ENCODE results near the gene GPRIN2.
"Not testable (repeated sequence)": the region's sequence is repeated elsewhere in the genome, so short reads cannot be mapped to it uniquely, and the experiment has no call there.

Gene GPRIN2

GRCh38 chr10:46536781-46537180, 19.7 kb downstream of the GPRIN2 start:
- Histone ChIP-seq H3K4me3 (ENCODE audit: low read depth in 1 of 5, low read length in 5 of 5) (no peak overlapping the region), H3K4me1 (ENCODE audit: control insufficient read depth in 5 of 5, insufficient read depth in 5 of 5, low read length in 5 of 5) (peaks cover 0 to 3% (median 0%) of the 10 kb centered on the region in 5 donors), H3K27me3 (ENCODE audit: control insufficient read depth in 5 of 5, insufficient read depth in 4 of 5, low read length in 5 of 5) (peaks cover 14 to 28% (median 20%) of the 10 kb centered on the region in 5 donors), H3K27ac (ENCODE audit: low read depth, low read length) (no peak overlapping the region), H3K36me3 (ENCODE audit: control insufficient read depth in 5 of 5, insufficient read depth in 5 of 5, low read length in 5 of 5) (no peaks in the 10 kb centered on the region), H3K9ac (ENCODE audit: low read length in 5 of 5) (no peak overlapping the region), H3K9me3 (ENCODE audit: control insufficient read depth in 5 of 5, low read length in 5 of 5) (no peaks in the 10 kb centered on the region)

- Histone ChIP-seq H3K9me3 (ENCODE audit: control insufficient read depth in 5 of 5, low read length in 5 of 5) (no peaks in the 10 kb centered on the region), H3K9ac (ENCODE audit: low read length in 5 of 5) (no peak overlapping the region), H3K36me3 (ENCODE audit: control insufficient read depth in 5 of 5, insufficient read depth in 5 of 5, low read length in 5 of 5) (no peaks in the 10 kb centered on the region), H3K4me1 (ENCODE audit: control insufficient read depth in 5 of 5, insufficient read depth in 5 of 5, low read length in 5 of 5) (peaks cover 0 to 3% (median 0%) of the 10 kb centered on the region in 5 donors), H3K27me3 (ENCODE audit: control insufficient read depth in 5 of 5, insufficient read depth in 4 of 5, low read length in 5 of 5) (peaks cover 14 to 28% (median 20%) of the 10 kb centered on the region in 5 donors), H3K27ac (ENCODE audit: low read depth, low read length) (no peak overlapping the region), H3K4me3 (ENCODE audit: low read depth in 1 of 5, low read length in 5 of 5) (no peak overlapping the region)
Measured at GRCh38 chr10:46536171-46536570, 20.3 kb downstream of the GPRIN2 start.

- no peak overlapping the region for H3K4me3 ChIP-seq (ENCODE audit: low read depth in 1 of 5, low read length in 5 of 5)
- H3K36me3 ChIP-seq (ENCODE audit: control insufficient read depth in 5 of 5, insufficient read depth in 5 of 5, low read length in 5 of 5): no peaks in the 10 kb centered on the region
- peaks cover 0 to 6% (median 0%) of the 10 kb centered on the region in 5 donors for H3K4me1 ChIP-seq (ENCODE audit: control insufficient read depth in 5 of 5, insufficient read depth in 5 of 5, low read length in 5 of 5)
- H3K9ac ChIP-seq (ENCODE audit: low read length in 5 of 5): no peak overlapping the region
- H3K27me3 ChIP-seq (ENCODE audit: control insufficient read depth in 5 of 5, insufficient read depth in 4 of 5, low read length in 5 of 5): peaks cover 9 to 19% (median 15%) of the 10 kb centered on the region in 5 donors
- H3K27ac ChIP-seq (ENCODE audit: low read depth, low read length): no peak overlapping the region
- no peaks in the 10 kb centered on the region for H3K9me3 ChIP-seq (ENCODE audit: control insufficient read depth in 5 of 5, low read length in 5 of 5)
Measured at GRCh38 chr10:46534828-46535524, 21.5 kb downstream of the GPRIN2 start.

DNA sequence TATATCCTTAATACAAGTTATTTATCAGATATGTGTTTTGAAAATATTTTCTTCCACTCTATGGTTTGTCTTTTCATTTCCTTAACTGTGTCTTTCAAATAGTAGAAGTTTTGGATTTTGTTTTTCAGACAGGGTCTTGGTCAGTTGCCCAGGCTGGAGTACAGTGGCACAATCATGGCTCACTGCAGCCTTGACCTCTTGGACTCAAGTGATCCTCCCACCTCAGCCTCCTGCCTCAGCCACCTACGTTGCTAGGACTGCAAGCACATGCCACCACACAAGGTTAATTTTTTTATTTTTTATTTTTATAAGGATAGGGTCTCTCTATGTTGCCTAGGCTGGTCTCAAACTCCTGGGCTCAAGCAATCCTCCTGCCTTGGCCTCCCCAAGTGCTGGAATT, 24.2 kb downstream of the GPRIN2 start:
- not testable (repeated sequence) for H3K9me3 ChIP-seq (ENCODE audit: control insufficient read depth in 5 of 5, low read length in 5 of 5); H3K9ac ChIP-seq (ENCODE audit: low read length in 5 of 5); H3K4me3 ChIP-seq (ENCODE audit: low read depth in 1 of 5, low read length in 5 of 5); H3K4me1 ChIP-seq (ENCODE audit: control insufficient read depth in 5 of 5, insufficient read depth in 5 of 5, low read length in 5 of 5); H3K36me3 ChIP-seq (ENCODE audit: control insufficient read depth in 5 of 5, insufficient read depth in 5 of 5, low read length in 5 of 5); H3K27ac ChIP-seq (ENCODE audit: low read depth, low read length)
- peaks cover 9 to 15% (median 12%) of the 10 kb centered on the region in 5 donors for H3K27me3 ChIP-seq (ENCODE audit: control insufficient read depth in 5 of 5, insufficient read depth in 4 of 5, low read length in 5 of 5)

DNA sequence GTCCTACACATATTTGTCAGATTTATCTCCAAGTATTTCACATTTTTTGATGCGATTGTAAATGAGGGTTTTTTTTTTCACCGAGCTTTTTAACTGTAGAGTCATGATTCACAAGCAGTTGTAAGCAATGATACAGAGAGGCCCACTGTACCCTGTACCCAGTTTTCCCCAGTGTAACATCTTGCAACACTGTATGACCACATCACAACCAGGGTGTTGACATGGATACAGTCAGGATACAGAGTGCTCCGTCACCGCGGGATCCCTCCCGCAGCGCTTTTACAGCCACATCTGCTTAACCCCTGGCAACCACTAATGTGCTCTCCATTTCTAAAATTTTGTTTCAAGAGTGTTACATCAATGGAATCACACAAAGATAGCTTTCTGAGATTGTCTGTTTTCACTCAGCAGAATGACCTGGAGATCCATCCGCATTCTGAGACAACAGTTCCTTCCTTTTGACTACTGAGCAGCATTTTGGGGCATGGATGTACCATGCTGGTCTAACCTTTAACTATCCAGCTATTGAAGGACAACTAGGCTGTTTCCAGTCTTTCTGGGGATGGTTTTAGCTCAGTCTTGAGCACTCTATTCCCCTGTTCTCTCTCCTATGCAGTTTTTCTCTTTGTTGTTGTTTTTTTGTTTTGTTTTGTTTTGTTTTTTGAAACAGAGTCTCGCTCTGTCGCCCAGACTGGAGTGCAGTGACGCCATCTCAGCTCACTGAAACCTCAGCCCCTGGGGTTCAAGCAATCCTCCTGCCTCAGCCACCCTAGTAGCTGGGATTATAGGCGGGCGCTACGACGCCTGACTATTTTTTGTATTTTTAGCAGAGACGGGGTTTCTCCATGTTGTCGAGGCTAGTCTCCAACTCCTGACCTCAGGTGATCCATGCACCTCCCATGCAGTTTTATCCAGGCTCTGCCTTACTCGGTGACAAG, 25.9 kb downstream of the GPRIN2 start:
- Histone ChIP-seq H3K9me3 (ENCODE audit: control insufficient read depth in 5 of 5, low read length in 5 of 5) (no peaks in the 10 kb centered on the region), H3K4me1 (ENCODE audit: control insufficient read depth in 5 of 5, insufficient read depth in 5 of 5, low read length in 5 of 5) (peaks cover 0 to 8% (median 0%) of the 10 kb centered on the region in 5 donors), H3K27ac (ENCODE audit: low read depth, low read length) (no peak overlapping the region), H3K36me3 (ENCODE audit: control insufficient read depth in 5 of 5, insufficient read depth in 5 of 5, low read length in 5 of 5) (no peaks in the 10 kb centered on the region), H3K4me3 (ENCODE audit: low read depth in 1 of 5, low read length in 5 of 5) (no peak overlapping the region), H3K9ac (ENCODE audit: low read length in 5 of 5) (no peak overlapping the region), H3K27me3 (ENCODE audit: control insufficient read depth in 5 of 5, insufficient read depth in 4 of 5, low read length in 5 of 5) (peaks cover 0 to 3% (median 1%) of the 10 kb centered on the region in 5 donors)

DNA sequence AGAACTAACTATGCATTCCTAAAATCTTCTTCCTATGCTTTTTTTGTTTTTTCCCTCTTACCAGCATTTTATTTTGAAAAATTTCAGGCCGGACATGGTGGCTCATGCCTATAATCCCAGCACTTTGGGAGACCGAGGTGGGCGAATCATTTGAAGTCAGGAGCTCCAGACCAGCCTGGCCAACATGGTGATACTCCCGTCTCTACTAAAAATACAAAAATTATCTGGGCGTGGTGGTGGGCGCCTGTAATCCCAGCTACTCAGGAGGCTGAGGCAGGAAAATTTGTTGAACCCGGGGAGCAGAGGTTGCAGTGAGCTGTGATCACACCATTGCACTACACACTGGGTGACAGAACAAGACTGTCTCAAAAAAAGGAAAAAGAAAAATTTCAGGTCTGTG, 26.7 kb downstream of the GPRIN2 start:
- not testable (repeated sequence) for H3K27me3 ChIP-seq (ENCODE audit: control insufficient read depth in 5 of 5, insufficient read depth in 4 of 5, low read length in 5 of 5); H3K9me3 ChIP-seq (ENCODE audit: control insufficient read depth in 5 of 5, low read length in 5 of 5)

GRCh38 chr10:46528675-46529615, 27.5 kb downstream of the GPRIN2 start:
- H3K27ac ChIP-seq (ENCODE audit: low read depth, low read length): no peak overlapping the region
- no peaks in the 10 kb centered on the region for H3K9me3 ChIP-seq (ENCODE audit: control insufficient read depth in 5 of 5, low read length in 5 of 5)
- H3K9ac ChIP-seq (ENCODE audit: low read length in 5 of 5): no peak overlapping the region
- no peak overlapping the region for H3K4me3 ChIP-seq (ENCODE audit: low read depth in 1 of 5, low read length in 5 of 5)
- H3K27me3 ChIP-seq (ENCODE audit: control insufficient read depth in 5 of 5, insufficient read depth in 4 of 5, low read length in 5 of 5): peaks cover 0 to 3% (median 0%) of the 10 kb centered on the region in 5 donors
- H3K36me3 ChIP-seq (ENCODE audit: control insufficient read depth in 5 of 5, insufficient read depth in 5 of 5, low read length in 5 of 5): no peaks in the 10 kb centered on the region
- H3K4me1 ChIP-seq (ENCODE audit: control insufficient read depth in 5 of 5, insufficient read depth in 5 of 5, low read length in 5 of 5): peaks cover 0 to 14% (median 0%) of the 10 kb centered on the region in 5 donors

More for the DNA sequence above, 26.7 kb downstream of the GPRIN2 start:
- not testable (repeated sequence) for H3K27ac ChIP-seq (ENCODE audit: low read depth, low read length); H3K36me3 ChIP-seq (ENCODE audit: control insufficient read depth in 5 of 5, insufficient read depth in 5 of 5, low read length in 5 of 5); H3K4me1 ChIP-seq (ENCODE audit: control insufficient read depth in 5 of 5, insufficient read depth in 5 of 5, low read length in 5 of 5); H3K4me3 ChIP-seq (ENCODE audit: low read depth in 1 of 5, low read length in 5 of 5); H3K9ac ChIP-seq (ENCODE audit: low read length in 5 of 5)

DNA sequence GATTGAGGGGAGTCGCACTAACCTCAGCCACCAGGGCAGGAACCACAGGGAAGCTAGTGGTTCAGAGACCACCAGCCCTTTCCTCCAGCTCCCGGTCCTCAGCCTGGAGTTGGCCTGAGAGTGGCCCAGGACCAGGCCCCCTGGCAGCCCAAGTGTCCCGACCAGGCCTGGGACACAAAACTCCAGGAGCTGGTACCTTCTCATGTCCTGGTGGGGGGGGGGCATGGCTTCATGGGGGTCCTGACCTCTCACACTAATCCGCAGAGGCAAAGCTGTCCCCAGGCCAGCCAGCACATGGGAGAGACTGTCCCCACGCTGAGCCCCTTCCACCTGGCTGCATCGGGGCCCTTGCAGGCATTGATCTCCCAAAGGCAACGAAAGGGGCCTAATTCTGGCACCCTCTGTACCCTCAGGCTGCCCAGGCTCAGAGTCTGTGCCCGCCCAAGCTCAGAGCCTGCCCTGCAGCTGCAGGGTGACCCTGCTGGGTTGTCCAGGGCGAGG, 28.2 kb downstream of the GPRIN2 start:
- Histone ChIP-seq H3K9me3 (ENCODE audit: control insufficient read depth in 5 of 5, low read length in 5 of 5) (no peaks in the 10 kb centered on the region), H3K36me3 (ENCODE audit: control insufficient read depth in 5 of 5, insufficient read depth in 5 of 5, low read length in 5 of 5) (no peaks in the 10 kb centered on the region), H3K27ac (ENCODE audit: low read depth, low read length) (no peak overlapping the region), H3K9ac (ENCODE audit: low read length in 5 of 5) (no peak overlapping the region), H3K4me1 (ENCODE audit: control insufficient read depth in 5 of 5, insufficient read depth in 5 of 5, low read length in 5 of 5) (peaks cover 0 to 17% (median 0%) of the 10 kb centered on the region in 5 donors), H3K4me3 (ENCODE audit: low read depth in 1 of 5, low read length in 5 of 5) (no peak overlapping the region), H3K27me3 (ENCODE audit: control insufficient read depth in 5 of 5, insufficient read depth in 4 of 5, low read length in 5 of 5) (peaks cover 0 to 3% (median 0%) of the 10 kb centered on the region in 5 donors)

GRCh38 chr10:46527241-46527811, 29.1 kb downstream of the GPRIN2 start:
- Histone ChIP-seq H3K36me3 (ENCODE audit: control insufficient read depth in 5 of 5, insufficient read depth in 5 of 5, low read length in 5 of 5) (no peaks in the 10 kb centered on the region), H3K27ac (ENCODE audit: low read depth, low read length) (no peak overlapping the region), H3K4me3 (ENCODE audit: low read depth in 1 of 5, low read length in 5 of 5) (no peak overlapping the region), H3K9me3 (ENCODE audit: control insufficient read depth in 5 of 5, low read length in 5 of 5) (no peaks in the 10 kb centered on the region), H3K4me1 (ENCODE audit: control insufficient read depth in 5 of 5, insufficient read depth in 5 of 5, low read length in 5 of 5) (peaks cover 0 to 17% (median 0%) of the 10 kb centered on the region in 5 donors), H3K9ac (ENCODE audit: low read length in 5 of 5) (no peak overlapping the region), H3K27me3 (ENCODE audit: control insufficient read depth in 5 of 5, insufficient read depth in 4 of 5, low read length in 5 of 5) (peaks cover 0 to 4% (median 2%) of the 10 kb centered on the region in 5 donors)

All from subcutaneous abdominal adipose tissue (tissue), 5 donors.